ENCODE data around the gene CGRRF1.

The CGRRF1 gene

GRCh38 chr14:54488646-54489317 lies 20.9 kb upstream of the CGRRF1 start, which contains the start of gene GMFB:
GMFB (minus strand) TSS chr14:54488980; CDS start chr14:54488927, 53 bp downstream.
- H3K36me3 ChIP-seq (ENCODE audit: control insufficient read depth in 1 of 2, insufficient read depth in 2 of 2, low read length in 2 of 2), result no peaks in the 10 kb centered on the region
- peak within 1 kb of the TSS; percentile 88 to 95 for H3K4me3 ChIP-seq (ENCODE audit: low read depth in 1 of 2, low read length in 2 of 2)
- H3K4me1 ChIP-seq (ENCODE audit: control insufficient read depth in 1 of 2, insufficient read depth in 2 of 2, low read length in 2 of 2), result peaks cover 26 to 28% of the 10 kb centered on the region in 2 donors
- H3K27me3 ChIP-seq (ENCODE audit: control insufficient read depth in 1 of 2, insufficient read depth in 2 of 2, low read length in 2 of 2), result no peaks in the 10 kb centered on the region
- peak within 1 kb of the TSS; percentile 90 for H3K27ac ChIP-seq (ENCODE audit: low read depth, low read length)
- peak within 1 kb of the TSS; percentile 85 to 99 for H3K9ac ChIP-seq (ENCODE audit: low read depth in 1 of 2, low read length in 2 of 2)
- H3K9me3 ChIP-seq (ENCODE audit: control insufficient read depth in 1 of 2, low read length in 2 of 2), result no peaks in the 10 kb centered on the region

- peak overlapping the region; percentile 71 to 88 for H3K4me3 ChIP-seq (ENCODE audit: low read depth in 1 of 2, low read length in 2 of 2)
- H3K4me1 ChIP-seq (ENCODE audit: control insufficient read depth in 1 of 2, insufficient read depth in 2 of 2, low read length in 2 of 2), result peaks cover 24 to 25% of the 10 kb centered on the region in 2 donors
- H3K9me3 ChIP-seq (ENCODE audit: control insufficient read depth in 1 of 2, low read length in 2 of 2), result no peaks in the 10 kb centered on the region
- H3K9ac ChIP-seq (ENCODE audit: low read depth in 1 of 2, low read length in 2 of 2), result peak overlapping the region; percentile 63 to 99
- H3K27ac ChIP-seq (ENCODE audit: low read depth, low read length), result no peak overlapping the region
- no peaks in the 10 kb centered on the region for H3K27me3 ChIP-seq (ENCODE audit: control insufficient read depth in 1 of 2, insufficient read depth in 2 of 2, low read length in 2 of 2)
- H3K36me3 ChIP-seq (ENCODE audit: control insufficient read depth in 1 of 2, insufficient read depth in 2 of 2, low read length in 2 of 2), result no peaks in the 10 kb centered on the region
Measured at GRCh38 chr14:54489318-54489683, 20.4 kb upstream of the CGRRF1 start.

- no peak overlapping the region for H3K27ac ChIP-seq (ENCODE audit: low read depth, low read length)
Measured at GRCh38 chr14:54489731-54490444, 19.8 kb upstream of the CGRRF1 start.

GRCh38 chr14:54490445-54491175 lies 19.1 kb upstream of the CGRRF1 start:
- H3K27me3 ChIP-seq (ENCODE audit: control insufficient read depth in 1 of 2, insufficient read depth in 2 of 2, low read length in 2 of 2), result no peaks in the 10 kb centered on the region
- no peak overlapping the region for H3K9ac ChIP-seq (ENCODE audit: low read depth in 1 of 2, low read length in 2 of 2)
- no peak overlapping the region for H3K27ac ChIP-seq (ENCODE audit: low read depth, low read length)
- H3K4me1 ChIP-seq (ENCODE audit: control insufficient read depth in 1 of 2, insufficient read depth in 2 of 2, low read length in 2 of 2), result peaks cover 21 to 24% of the 10 kb centered on the region in 2 donors
- no peaks in the 10 kb centered on the region for H3K36me3 ChIP-seq (ENCODE audit: control insufficient read depth in 1 of 2, insufficient read depth in 2 of 2, low read length in 2 of 2)
- H3K9me3 ChIP-seq (ENCODE audit: control insufficient read depth in 1 of 2, low read length in 2 of 2), result no peaks in the 10 kb centered on the region
- H3K4me3 ChIP-seq (ENCODE audit: low read depth in 1 of 2, low read length in 2 of 2), result no peak overlapping the region

More at GRCh38 chr14:54489731-54490444, 19.8 kb upstream of the CGRRF1 start:
- peak overlapping the region in 1 of 2 donors; percentile 63 for H3K9ac ChIP-seq (ENCODE audit: low read depth in 1 of 2, low read length in 2 of 2)
- peak overlapping the region; percentile 71 to 88 for H3K4me3 ChIP-seq (ENCODE audit: low read depth in 1 of 2, low read length in 2 of 2)
- no peaks in the 10 kb centered on the region for H3K36me3 ChIP-seq (ENCODE audit: control insufficient read depth in 1 of 2, insufficient read depth in 2 of 2, low read length in 2 of 2)
- H3K27me3 ChIP-seq (ENCODE audit: control insufficient read depth in 1 of 2, insufficient read depth in 2 of 2, low read length in 2 of 2), result no peaks in the 10 kb centered on the region
- H3K9me3 ChIP-seq (ENCODE audit: control insufficient read depth in 1 of 2, low read length in 2 of 2), result no peaks in the 10 kb centered on the region
- peaks cover 21 to 24% of the 10 kb centered on the region in 2 donors for H3K4me1 ChIP-seq (ENCODE audit: control insufficient read depth in 1 of 2, insufficient read depth in 2 of 2, low read length in 2 of 2)

GRCh38 chr14:54493293-54493692 lies 16.4 kb upstream of the CGRRF1 start:
- no peak overlapping the region for H3K27ac ChIP-seq (ENCODE audit: low read depth, low read length)
- H3K4me3 ChIP-seq (ENCODE audit: low read depth in 1 of 2, low read length in 2 of 2), result peak overlapping the region in 1 of 2 donors; percentile 45
- H3K36me3 ChIP-seq (ENCODE audit: control insufficient read depth in 1 of 2, insufficient read depth in 2 of 2, low read length in 2 of 2), result no peaks in the 10 kb centered on the region
- no peak overlapping the region for H3K9ac ChIP-seq (ENCODE audit: low read depth in 1 of 2, low read length in 2 of 2)
- H3K9me3 ChIP-seq (ENCODE audit: control insufficient read depth in 1 of 2, low read length in 2 of 2), result no peaks in the 10 kb centered on the region
- H3K4me1 ChIP-seq (ENCODE audit: control insufficient read depth in 1 of 2, insufficient read depth in 2 of 2, low read length in 2 of 2), result peaks cover 16 to 18% of the 10 kb centered on the region in 2 donors
- no peaks in the 10 kb centered on the region for H3K27me3 ChIP-seq (ENCODE audit: control insufficient read depth in 1 of 2, insufficient read depth in 2 of 2, low read length in 2 of 2)

GRCh38 chr14:54497224-54497623 lies 12.5 kb upstream of the CGRRF1 start:
- Histone ChIP-seq H3K27ac (ENCODE audit: low read depth, low read length) (no peak overlapping the region), H3K9me3 (ENCODE audit: control insufficient read depth in 1 of 2, low read length in 2 of 2) (no peaks in the 10 kb centered on the region), H3K9ac (ENCODE audit: low read depth in 1 of 2, low read length in 2 of 2) (no peak overlapping the region), H3K36me3 (ENCODE audit: control insufficient read depth in 1 of 2, insufficient read depth in 2 of 2, low read length in 2 of 2) (no peaks in the 10 kb centered on the region), H3K27me3 (ENCODE audit: control insufficient read depth in 1 of 2, insufficient read depth in 2 of 2, low read length in 2 of 2) (peaks cover 0 to 2% of the 10 kb centered on the region in 2 donors), H3K4me1 (ENCODE audit: control insufficient read depth in 1 of 2, insufficient read depth in 2 of 2, low read length in 2 of 2) (peaks cover 15 to 18% of the 10 kb centered on the region in 2 donors), H3K4me3 (ENCODE audit: low read depth in 1 of 2, low read length in 2 of 2) (no peak overlapping the region)

- Histone ChIP-seq H3K4me3 (ENCODE audit: low read depth in 1 of 2, low read length in 2 of 2) (no peak overlapping the region), H3K27me3 (ENCODE audit: control insufficient read depth in 1 of 2, insufficient read depth in 2 of 2, low read length in 2 of 2) (peaks cover 0 to 2% of the 10 kb centered on the region in 2 donors), H3K9ac (ENCODE audit: low read depth in 1 of 2, low read length in 2 of 2) (no peak overlapping the region), H3K27ac (ENCODE audit: low read depth, low read length) (no peak overlapping the region), H3K9me3 (ENCODE audit: control insufficient read depth in 1 of 2, low read length in 2 of 2) (no peaks in the 10 kb centered on the region), H3K4me1 (ENCODE audit: control insufficient read depth in 1 of 2, insufficient read depth in 2 of 2, low read length in 2 of 2) (peaks cover 12 to 15% of the 10 kb centered on the region in 2 donors), H3K36me3 (ENCODE audit: control insufficient read depth in 1 of 2, insufficient read depth in 2 of 2, low read length in 2 of 2) (no peaks in the 10 kb centered on the region)
Measured at GRCh38 chr14:54498095-54498531, 11.6 kb upstream of the CGRRF1 start.

- H3K27me3 ChIP-seq (ENCODE audit: control insufficient read depth in 1 of 2, insufficient read depth in 2 of 2, low read length in 2 of 2), result peaks cover 0 to 2% of the 10 kb centered on the region in 2 donors
- H3K4me3 ChIP-seq (ENCODE audit: low read depth in 1 of 2, low read length in 2 of 2), result no peak overlapping the region
- H3K9ac ChIP-seq (ENCODE audit: low read depth in 1 of 2, low read length in 2 of 2), result no peak overlapping the region
- no peaks in the 10 kb centered on the region for H3K36me3 ChIP-seq (ENCODE audit: control insufficient read depth in 1 of 2, insufficient read depth in 2 of 2, low read length in 2 of 2)
- no peak overlapping the region for H3K27ac ChIP-seq (ENCODE audit: low read depth, low read length)
- H3K4me1 ChIP-seq (ENCODE audit: control insufficient read depth in 1 of 2, insufficient read depth in 2 of 2, low read length in 2 of 2), result peaks cover 12 to 15% of the 10 kb centered on the region in 2 donors
- H3K9me3 ChIP-seq (ENCODE audit: control insufficient read depth in 1 of 2, low read length in 2 of 2), result no peaks in the 10 kb centered on the region
Measured at GRCh38 chr14:54498579-54498978, 11.1 kb upstream of the CGRRF1 start.

GRCh38 chr14:54500744-54501143 lies 9.0 kb upstream of the CGRRF1 start:
- peaks cover 0 to 2% of the 10 kb centered on the region in 2 donors for H3K27me3 ChIP-seq (ENCODE audit: control insufficient read depth in 1 of 2, insufficient read depth in 2 of 2, low read length in 2 of 2)
- no peak overlapping the region for H3K27ac ChIP-seq (ENCODE audit: low read depth, low read length)
- H3K4me1 ChIP-seq (ENCODE audit: control insufficient read depth in 1 of 2, insufficient read depth in 2 of 2, low read length in 2 of 2), result peaks cover 12 to 15% of the 10 kb centered on the region in 2 donors
- H3K9me3 ChIP-seq (ENCODE audit: control insufficient read depth in 1 of 2, low read length in 2 of 2), result no peaks in the 10 kb centered on the region
- no peak overlapping the region for H3K4me3 ChIP-seq (ENCODE audit: low read depth in 1 of 2, low read length in 2 of 2)
- no peaks in the 10 kb centered on the region for H3K36me3 ChIP-seq (ENCODE audit: control insufficient read depth in 1 of 2, insufficient read depth in 2 of 2, low read length in 2 of 2)
- H3K9ac ChIP-seq (ENCODE audit: low read depth in 1 of 2, low read length in 2 of 2), result no peak overlapping the region

GRCh38 chr14:54501480-54501879 lies 8.2 kb upstream of the CGRRF1 start:
- H3K9me3 ChIP-seq (ENCODE audit: control insufficient read depth in 1 of 2, low read length in 2 of 2), result no peaks in the 10 kb centered on the region
- H3K4me1 ChIP-seq (ENCODE audit: control insufficient read depth in 1 of 2, insufficient read depth in 2 of 2, low read length in 2 of 2), result peaks cover 12 to 15% of the 10 kb centered on the region in 2 donors

More at GRCh38 chr14:54501480-54501879, 8.2 kb upstream of the CGRRF1 start:
- Histone ChIP-seq H3K27ac (ENCODE audit: low read depth, low read length) (no peak overlapping the region), H3K36me3 (ENCODE audit: control insufficient read depth in 1 of 2, insufficient read depth in 2 of 2, low read length in 2 of 2) (no peaks in the 10 kb centered on the region), H3K27me3 (ENCODE audit: control insufficient read depth in 1 of 2, insufficient read depth in 2 of 2, low read length in 2 of 2) (peaks cover 0 to 2% of the 10 kb centered on the region in 2 donors), H3K4me3 (ENCODE audit: low read depth in 1 of 2, low read length in 2 of 2) (no peak overlapping the region), H3K9ac (ENCODE audit: low read depth in 1 of 2, low read length in 2 of 2) (no peak overlapping the region)

Data from duodenal mucosa (tissue), 2 donors.